ENCODE results near the gene BSDC1. TPM values are rescaled to one million over a fixed set of nuclear protein-coding genes. Genes with fewer than 3 reads are reported as not detected.
A peak's percentile ranks its signal among the peaks of the same experiment; 100 is the strongest.

BSDC1 gene
- total and polyA plus RNA-seq, 10 of the 15 experiments (the other 5 are each of a cell fraction or from before 2014, with no cell fraction given) = 3.0 to 39.7 (median 22.8) TPM

- TF ChIP-seq E2F8 (IDR thresholded peaks at IDR 0.05; ENCODE audit: low read depth, partially characterized antibody) (no peak), SPI1 (IDR thresholded peaks at IDR 0.05; ENCODE audit: borderline replicate concordance, insufficient read depth, low read depth, low read length) (no peak), RAD21 (IDR thresholded peaks at IDR 0.05; ENCODE audit: insufficient read depth, low read depth, low read length) (no peak), ZBTB33 (IDR thresholded peaks at IDR 0.05) (no peak)
Observed at GRCh38 chr1:32438136-32438535, 43.9 kb upstream of the BSDC1 start (continued).

- CTCF ChIA-PET = interaction anchor here (0.5 to 0.9 kb wide), 2 partner anchors 69 to 341 kb away, joined by 3 to 4 read pairs; no protein-coding TSS in a partner anchor
- in situ Hi-C loops (cut with MboI) (no loop called here), intact Hi-C loops (cut with micrococcal nuclease; ENCODE audit: unreplicated experiment) (no loop called here)
- SMC1A ChIA-PET (ENCODE audit: uncharacterized antibody, unreplicated experiment) = interaction anchor here (1.1 kb wide), 1 partner anchor 12 kb away, joined by 3 read pairs; no protein-coding TSS in a partner anchor
- DNase-seq (ENCODE audit: low read depth, low spot score) (peak; percentile 55), ATAC-seq (peak; percentile 99), FAIRE-seq (no peak)
- Histone ChIP-seq H3K4me1 (ENCODE audit: control insufficient read depth, insufficient read depth, low read length) (peaks cover 4% of the 10 kb centered on the region), H3K27ac (ENCODE audit: control insufficient read depth, insufficient read depth) (0 out of 2 replicates have a peak overlapping the region, but pooled peaks have one; percentile 50), H3K9me3 (replicated peaks; ENCODE audit: control insufficient read depth, insufficient read depth, low read length) (no peaks in the 10 kb centered on the region), H3K79me2 (ENCODE audit: control insufficient read depth, insufficient read depth, low read length) (no peaks in the 10 kb centered on the region), H3K9ac (ENCODE audit: control insufficient read depth, insufficient read depth, low read length) (no peak overlapping the region), H3K27me3 (replicated peaks in 1 of 2; ENCODE audit: control insufficient read depth in 2 of 2, insufficient read depth in 2 of 2, low read length in 1 of 2) (no peaks in the 10 kb centered on the region; a peak in 1 of 4 replicates), H2AFZ (ENCODE audit: control insufficient read depth, low read depth, low read length) (peak overlapping the region; percentile 20), H3K36me3 (ENCODE audit: control insufficient read depth in 2 of 2, insufficient read depth in 2 of 2, low read length in 1 of 2) (no peaks in the 10 kb centered on the region), H3K4me2 (ENCODE audit: control insufficient read depth, insufficient read depth) (peak overlapping the region; percentile 56), H4K20me1 (ENCODE audit: control insufficient read depth, insufficient read depth) (no peaks in the 10 kb centered on the region), H3K4me3 (no peak overlapping the region)
- RAD21 ChIA-PET (ENCODE audit: unreplicated experiment) = interaction anchor here (1.0 kb wide), 2 partner anchors 37 to 359 kb away, joined by 3 to 4 read pairs; partner anchors contain the start of gene TMEM39B
- no TSS peak for BruUV-seq (replicated peaks)
- WGBS (ENCODE audit: insufficient coverage, insufficient replicate concordance, low lambda C conversion rate, missing lambda C conversion rate) = 10% methylated on average over 4 of the region's 4 CpGs
- POLR2A ChIA-PET = interaction anchor here (0.6 to 1.1 kb wide), 3 partner anchors 37 to 379 kb away, joined by 3 to 7 read pairs (median 4); partner anchors contain the start of genes BSDC1 and CCDC28B
- TF ChIP-seq BHLHE40 (IDR thresholded peaks at IDR 0.05; ENCODE audit: borderline replicate concordance in 1 of 2, low read depth in 2 of 2, low read length in 1 of 2) (peak in 1 of 2 experiments; percentile 15; a peak in 1 of 4 replicates), RELA (IDR thresholded peaks at IDR 0.05; ENCODE audit: borderline replicate concordance, partially characterized antibody) (peak; percentile 53), MTA2 (IDR thresholded peaks at IDR 0.05; ENCODE audit: low read depth) (peak; percentile 53), ZSCAN29 (IDR thresholded peaks at IDR 0.05) (no peak), EGR1 (IDR thresholded peaks at IDR 0.05; ENCODE audit: borderline replicate concordance in 1 of 2, low read depth in 2 of 2, low read length in 2 of 2) (no peak), DPF2 (IDR thresholded peaks at IDR 0.05) (0 out of 2 replicates have a peak, but pooled peaks have one; percentile 44), BCL3 (IDR thresholded peaks at IDR 0.05; ENCODE audit: borderline replicate concordance, insufficient read depth, low read depth, low read length, poor library complexity, severe bottlenecking) (peak; percentile 67), JUND (IDR thresholded peaks at IDR 0.05; ENCODE audit: low read depth, low read length) (no peak), SP1 (IDR thresholded peaks at IDR 0.05; ENCODE audit: low read depth, low read length) (no peak), SMAD5 (IDR thresholded peaks at IDR 0.05; ENCODE audit: low read depth) (no peak), SIN3A (IDR thresholded peaks at IDR 0.05; ENCODE audit: low read depth, low read length) (no peak)
Observed at GRCh38 chr1:32431736-32432400, 37.6 kb upstream of the BSDC1 start.

All from GM12878 (cell line).